ENCODE results near the gene TRIM24. TPM values are rescaled to one million over a fixed set of nuclear protein-coding genes. Genes with fewer than 3 reads are reported as not detected.

Gene TRIM24
- total RNA-seq, 4 donors from 2014 or later, result 12.1 to 26.9 (median 19.6) TPM

GRCh38 chr7:138632384-138632783, 172.3 kb downstream of the TRIM24 start:
- no peak overlapping the region for H3K4me3 ChIP-seq
- TF ChIP-seq POLR2A (IDR thresholded peaks at IDR 0.05), result no peak
- no peak for TF ChIP-seq CTCF (IDR thresholded peaks at IDR 0.05)
- TF ChIP-seq EP300 (IDR thresholded peaks at IDR 0.05; ENCODE audit: low read depth), result no peak
- no peak for TF ChIP-seq POLR2AphosphoS5 (IDR thresholded peaks at IDR 0.05)
- WGBS, 2 donors (ENCODE audit: low coverage in 1 of 2), result 70 to 71% methylated on average over 2 of the region's 2 CpGs
- no peak for DNase-seq
- in situ Hi-C loops (cut with MboI; ENCODE audit: low pct_ligation_motif_present in 1 of 4, low pct_unique_long_range_greater_than_20kb in 1 of 4, low sequenced_read_pairs in 3 of 4), result no loop called here
- H3K4me1 ChIP-seq, result no peaks in the 10 kb centered on the region
- no peaks in the 10 kb centered on the region for H3K27me3 ChIP-seq
- intact Hi-C loops (cut with DNase I; ENCODE audit: low total_unique reads), result no loop called here
- H3K9me3 ChIP-seq, result no peaks in the 10 kb centered on the region
- no peaks in the 10 kb centered on the region for H3K36me3 ChIP-seq
- no peak overlapping the region for H3K27ac ChIP-seq

- WGBS, 2 donors (ENCODE audit: low coverage in 1 of 2), result 23 to 52% methylated on average over 5 to 12 of the region's 12 CpGs
- no peak for TF ChIP-seq POLR2A (IDR thresholded peaks at IDR 0.05)
- TF ChIP-seq CTCF (IDR thresholded peaks at IDR 0.05), result no peak
- no peak for TF ChIP-seq POLR2AphosphoS5 (IDR thresholded peaks at IDR 0.05)
- TF ChIP-seq EP300 (IDR thresholded peaks at IDR 0.05; ENCODE audit: low read depth), result no peak
- H3K27ac ChIP-seq, result no peak overlapping the region
- intact Hi-C loops (cut with DNase I; ENCODE audit: low total_unique reads), result no loop called here
- H3K4me3 ChIP-seq, result no peak overlapping the region
- H3K4me1 ChIP-seq, result no peaks in the 10 kb centered on the region
- H3K9me3 ChIP-seq, result no peaks in the 10 kb centered on the region
- in situ Hi-C loops (cut with MboI; ENCODE audit: low pct_ligation_motif_present in 1 of 4, low pct_unique_long_range_greater_than_20kb in 1 of 4, low sequenced_read_pairs in 3 of 4), result no loop called here
- H3K36me3 ChIP-seq, result no peaks in the 10 kb centered on the region
- H3K27me3 ChIP-seq, result no peaks in the 10 kb centered on the region
- no peak for DNase-seq
Measured at GRCh38 chr7:138632826-138633602, 173.0 kb downstream of the TRIM24 start.

Small RNA genes within 50 kb of the gene (small RNA-seq; reads per million reads assigned to genes)
- 0 reads per million in 4 donors for gene RF00561

Other genes with a start within 250 kb of the TRIM24 start
- gene SVOPL, start 241.1 kb downstream of the TRIM24 start, total RNA-seq, result 1 to 10 TPM in 2 of 4 donors, not detected in 2; 4.1 to 4.6 TPM